ENCODE results near the gene SND1.

DNA sequence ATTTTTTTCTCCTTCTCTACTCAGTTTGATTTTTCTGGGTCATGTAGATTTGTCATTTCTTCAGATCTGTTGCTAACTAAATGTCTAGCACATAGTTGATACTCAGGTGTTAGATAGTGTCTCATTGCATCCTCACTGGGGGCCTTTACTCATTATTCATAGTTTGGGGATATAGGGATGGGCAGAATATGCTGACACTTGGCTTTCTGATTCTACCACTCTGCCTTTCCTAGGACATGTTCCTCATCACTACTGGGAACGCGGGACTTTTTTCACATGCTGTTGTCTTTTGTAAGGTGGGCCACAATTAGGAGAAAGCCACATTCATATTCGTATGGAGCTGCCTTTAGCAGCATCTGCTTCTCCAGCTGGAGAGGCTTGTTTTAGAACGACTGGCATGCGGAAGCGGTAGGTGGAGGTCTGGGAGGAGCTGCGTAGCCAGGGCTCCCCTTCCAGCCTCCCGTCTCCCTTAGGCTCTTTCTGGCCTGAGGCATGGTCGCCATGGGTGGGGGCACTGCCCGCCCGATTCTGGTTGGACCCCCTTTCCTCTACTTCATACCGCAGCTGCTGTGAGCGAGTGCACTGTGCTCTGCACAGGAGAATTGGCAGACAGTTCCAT is 78.8 kb downstream of the SND1 start:
- TF ChIP-seq POLR2A (IDR thresholded peaks at IDR 0.05): no peak
- TF ChIP-seq, protein P1, sequence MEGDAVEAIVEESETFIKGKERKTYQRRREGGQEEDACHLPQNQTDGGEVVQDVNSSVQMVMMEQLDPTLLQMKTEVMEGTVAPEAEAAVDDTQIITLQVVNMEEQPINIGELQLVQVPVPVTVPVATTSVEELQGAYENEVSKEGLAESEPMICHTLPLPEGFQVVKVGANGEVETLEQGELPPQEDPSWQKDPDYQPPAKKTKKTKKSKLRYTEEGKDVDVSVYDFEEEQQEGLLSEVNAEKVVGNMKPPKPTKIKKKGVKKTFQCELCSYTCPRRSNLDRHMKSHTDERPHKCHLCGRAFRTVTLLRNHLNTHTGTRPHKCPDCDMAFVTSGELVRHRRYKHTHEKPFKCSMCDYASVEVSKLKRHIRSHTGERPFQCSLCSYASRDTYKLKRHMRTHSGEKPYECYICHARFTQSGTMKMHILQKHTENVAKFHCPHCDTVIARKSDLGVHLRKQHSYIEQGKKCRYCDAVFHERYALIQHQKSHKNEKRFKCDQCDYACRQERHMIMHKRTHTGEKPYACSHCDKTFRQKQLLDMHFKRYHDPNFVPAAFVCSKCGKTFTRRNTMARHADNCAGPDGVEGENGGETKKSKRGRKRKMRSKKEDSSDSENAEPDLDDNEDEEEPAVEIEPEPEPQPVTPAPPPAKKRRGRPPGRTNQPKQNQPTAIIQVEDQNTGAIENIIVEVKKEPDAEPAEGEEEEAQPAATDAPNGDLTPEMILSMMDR (IDR thresholded peaks at IDR 0.05): no peak

Measured in breast epithelium (tissue), 3 donors.